Neural cell (in vitro differentiated cells): Measurements from ENCODE around the gene NRP1. TPM values are rescaled to one million over a fixed set of nuclear protein-coding genes. Genes with fewer than 3 reads are reported as not detected.

Experiments
- H2AFZ ChIP-seq: fragments of 200-600, 300-800 bp; sonication (generic), shearing (Covaris generic); 2 replicates; pipeline ENCODE4 v1.6.0; 2014; ENCODE audit warnings: low read depth, mild to moderate bottlenecking, antibody characterized with exemption, low read length, moderate library complexity
- H3F3A ChIP-seq: fragments of 200-600 bp; shearing (Covaris generic); 2 replicates; pipeline ENCODE4 v1.6.1; 2016; ENCODE audit warnings: mild to moderate bottlenecking, moderate library complexity, mixed read lengths, antibody characterized with exemption, low read length; ENCODE audit not compliant: insufficient read depth, poor library complexity, severe bottlenecking
- H3K27ac ChIP-seq: fragments of 200-600, 300-800 bp; sonication (generic), shearing (Covaris generic); 2 replicates; pipeline ENCODE4 v1.5.1; 2014; ENCODE audit warnings: mild to moderate bottlenecking, low read length, moderate library complexity
- H3K27me3 ChIP-seq: fragments of 300-800, 200-600 bp; sonication (generic), shearing (Covaris generic); 2 replicates; pipeline ENCODE4 v1.6.0; 2014; ENCODE audit warnings: mild to moderate bottlenecking, low read depth, low read length, moderate library complexity; ENCODE audit not compliant: insufficient read depth
- H3K36me3 ChIP-seq: fragments of 300-800, 200-600 bp; sonication (generic), shearing (Covaris generic); 2 replicates; pipeline ENCODE4 v1.5.1; 2014; ENCODE audit warnings: mild to moderate bottlenecking, antibody characterized with exemption, low read length, moderate library complexity; ENCODE audit not compliant: insufficient read depth
- H3K4me2 ChIP-seq: fragments of 300-800, 200-600 bp; sonication (generic), shearing (Covaris generic); 2 replicates; pipeline ENCODE4 v1.6.0; 2014; ENCODE audit warnings: mild to moderate bottlenecking, low read length
- H3K4me3 ChIP-seq: fragments of 300-800, 200-600 bp; sonication (generic), shearing (Covaris generic); 2 replicates; pipeline ENCODE4 v1.5.1; 2014; ENCODE audit warnings: mild to moderate bottlenecking, low read length, moderate library complexity
- H3K79me2 ChIP-seq: fragments of 200-600 bp; shearing (Covaris generic); replicated peaks from 2 replicates; pipeline ENCODE4 v1.6.0; 2014; ENCODE audit warnings: mild to moderate bottlenecking, low read length, moderate library complexity; ENCODE audit not compliant: insufficient read depth
- H3K9ac ChIP-seq: fragments of 300-800, 200-600 bp; sonication (generic), shearing (Covaris generic); 2 replicates; pipeline ENCODE4 v1.6.1; 2016; ENCODE audit warnings: mild to moderate bottlenecking, low read length, mixed read lengths
- H3K9me2 ChIP-seq: fragments of 200-600 bp; shearing (Covaris generic); 2 replicates; pipeline ENCODE4 v1.6.1; 2016; ENCODE audit warnings: mild to moderate bottlenecking, low read length, mixed read lengths; ENCODE audit not compliant: insufficient read depth
- H3K9me3 ChIP-seq: fragments of 200-600, 300-800 bp; sonication (generic), shearing (Covaris generic); 2 replicates; pipeline ENCODE4 v1.6.1; 2016; ENCODE audit warnings: mild to moderate bottlenecking, mixed run types, low read length, moderate library complexity, mixed read lengths
- H4K20me1 ChIP-seq: fragments of 200-600 bp; shearing (Covaris generic); 2 replicates; pipeline ENCODE4 v1.6.1; 2016; ENCODE audit warnings: mild to moderate bottlenecking, mixed run types; ENCODE audit not compliant: insufficient read depth
- CTCF ChIP-seq: fragments of 450-650 bp; IDR thresholded peaks from 2 replicates; pipeline ENCODE4 v1.5.1; 2014; ENCODE audit warnings: antibody characterized with exemption, mild to moderate bottlenecking, moderate library complexity; ENCODE audit not compliant: poor library complexity, severe bottlenecking
- EP300 ChIP-seq: fragments of 450-650 bp; conservative IDR thresholded peaks from 2 replicates; pipeline ENCODE4 v1.6.1; 2014; ENCODE audit warnings: antibody characterized with exemption, mild to moderate bottlenecking, moderate library complexity; ENCODE audit not compliant: poor library complexity, severe bottlenecking
- EZH2 ChIP-seq: fragments of 200-600, 300-800 bp; shearing (Covaris generic), sonication (generic); IDR thresholded peaks from 2 replicates; pipeline ENCODE4 v1.6.1; 2014; ENCODE audit warnings: antibody characterized with exemption, low read length, borderline replicate concordance, mild to moderate bottlenecking; ENCODE audit not compliant: insufficient read depth, poor library complexity, severe bottlenecking
- MXI1 ChIP-seq: fragments of 450-650 bp; conservative IDR thresholded peaks from 2 replicates; pipeline ENCODE4 v1.6.1; 2014; ENCODE audit warnings: antibody characterized with exemption, mild to moderate bottlenecking; ENCODE audit not compliant: poor library complexity, severe bottlenecking
- POLR2AphosphoS5 ChIP-seq: IDR thresholded peaks from 2 replicates; pipeline ENCODE4 v1.6.1; 2012
- RAD21 ChIP-seq: fragments of 450-650 bp; conservative IDR thresholded peaks from 2 replicates; pipeline ENCODE4 v1.6.1; 2014; ENCODE audit warnings: antibody characterized with exemption, mild to moderate bottlenecking, moderate library complexity
- REST ChIP-seq: IDR thresholded peaks from 2 replicates; pipeline ENCODE4 v1.6.1; 2012; ENCODE audit warnings: borderline replicate concordance
- SMC3 ChIP-seq: fragments of 450-650 bp; conservative IDR thresholded peaks from 2 replicates; pipeline ENCODE4 v1.6.1; 2014; ENCODE audit warnings: antibody characterized with exemption, mild to moderate bottlenecking, moderate library complexity; ENCODE audit not compliant: poor library complexity
- TAF1 ChIP-seq: IDR thresholded peaks from 2 replicates; pipeline ENCODE4 v1.6.1; 2012; ENCODE audit warnings: low read depth
- polyA plus RNA-seq: library from polyadenylated mRNA; depleted of rRNA; stranded (reverse); fragments of >200 nt; gene quantifications from 2 replicates; pipeline ENCODE4 v1.2.3, GENCODE V29; 2014

NRP1 gene
- polyA plus RNA-seq, 1 donor from 2014 or later, result 23.2 TPM

- no peak overlapping the region for H2AFZ ChIP-seq
- no peak overlapping the region for H3K4me3 ChIP-seq
- peaks cover 6% of the 10 kb centered on the region for H3K36me3 ChIP-seq
- no peaks in the 10 kb centered on the region for H3F3A ChIP-seq
- TF ChIP-seq SMC3, result no peak
- no peak for TF ChIP-seq CTCF
- no peak for TF ChIP-seq EP300
- no peak for TF ChIP-seq MXI1
- TF ChIP-seq REST, result no peak
- TF ChIP-seq POLR2AphosphoS5, result no peak
- TF ChIP-seq RAD21, result no peak
- TF ChIP-seq TAF1, result no peak
- TF ChIP-seq EZH2, result no peak
- H3K27ac ChIP-seq, result no peak overlapping the region
- H3K9ac ChIP-seq, result no peak overlapping the region
- no peaks in the 10 kb centered on the region for H4K20me1 ChIP-seq
- no peaks in the 10 kb centered on the region for H3K9me2 ChIP-seq
- H3K9me3 ChIP-seq, result no peaks in the 10 kb centered on the region
- H3K27me3 ChIP-seq, result no peaks in the 10 kb centered on the region
- H3K4me2 ChIP-seq, result no peak overlapping the region
- H3K79me2 ChIP-seq, result no peaks in the 10 kb centered on the region
Measured at GRCh38 chr10:33215635-33216034, 118.8 kb downstream of the NRP1 start.

GRCh38 chr10:33215154-33215553 lies 119.3 kb downstream of the NRP1 start:
- no peak overlapping the region for H3K4me2 ChIP-seq
- no peaks in the 10 kb centered on the region for H3F3A ChIP-seq
- no peak overlapping the region for H2AFZ ChIP-seq
- no peaks in the 10 kb centered on the region for H4K20me1 ChIP-seq
- no peaks in the 10 kb centered on the region for H3K79me2 ChIP-seq
- peaks cover 6% of the 10 kb centered on the region for H3K36me3 ChIP-seq
- TF ChIP-seq EZH2 (no peak), REST (no peak), SMC3 (no peak), EP300 (no peak), POLR2AphosphoS5 (no peak), CTCF (no peak), TAF1 (no peak), MXI1 (no peak), RAD21 (no peak)
- no peak overlapping the region for H3K4me3 ChIP-seq
- no peaks in the 10 kb centered on the region for H3K9me3 ChIP-seq
- no peaks in the 10 kb centered on the region for H3K9me2 ChIP-seq
- H3K27ac ChIP-seq, result no peak overlapping the region
- H3K27me3 ChIP-seq, result no peaks in the 10 kb centered on the region
- no peak overlapping the region for H3K9ac ChIP-seq
